ENCODE measurements around the gene PEAR1. TPM values are rescaled to one million over a fixed set of nuclear protein-coding genes. Genes with fewer than 3 reads are reported as not detected.

The PEAR1 gene
- total RNA-seq, 1 donor = 12.1 TPM

GRCh38 chr1:156936191-156936590, 42.7 kb downstream of the PEAR1 start:
- no peak overlapping the region for H3K4me3 ChIP-seq (ENCODE audit: low read depth, low read length)
- TF ChIP-seq CTCF (IDR thresholded peaks at IDR 0.05; ENCODE audit: insufficient read depth, low read depth, low read length) = no peak
- DNase-seq (ENCODE audit: low read depth) = no peak

GRCh38 chr1:156936721-156937220, 43.3 kb downstream of the PEAR1 start:
- no peak overlapping the region for H3K4me3 ChIP-seq (ENCODE audit: low read depth, low read length)
- no peak for DNase-seq (ENCODE audit: low read depth)
- no peak for TF ChIP-seq CTCF (IDR thresholded peaks at IDR 0.05; ENCODE audit: insufficient read depth, low read depth, low read length)

GRCh38 chr1:156937883-156938282, 44.4 kb downstream of the PEAR1 start:
- H3K4me3 ChIP-seq (ENCODE audit: low read depth, low read length) = no peak overlapping the region
- no peak for TF ChIP-seq CTCF (IDR thresholded peaks at IDR 0.05; ENCODE audit: insufficient read depth, low read depth, low read length)
- DNase-seq (ENCODE audit: low read depth) = no peak

GRCh38 chr1:156938813-156939212, 45.3 kb downstream of the PEAR1 start:
- TF ChIP-seq CTCF (IDR thresholded peaks at IDR 0.05; ENCODE audit: insufficient read depth, low read depth, low read length) = no peak
- no peak overlapping the region for H3K4me3 ChIP-seq (ENCODE audit: low read depth, low read length)
- DNase-seq (ENCODE audit: low read depth) = no peak

- no peak for TF ChIP-seq CTCF (IDR thresholded peaks at IDR 0.05; ENCODE audit: insufficient read depth, low read depth, low read length)
- H3K4me3 ChIP-seq (ENCODE audit: low read depth, low read length) = no peak overlapping the region
- DNase-seq (ENCODE audit: low read depth) = no peak
Observed at GRCh38 chr1:156939786-156940334, 46.3 kb downstream of the PEAR1 start.

GRCh38 chr1:156941675-156942074, 48.2 kb downstream of the PEAR1 start:
- DNase-seq (ENCODE audit: low read depth) = no peak
- TF ChIP-seq CTCF (IDR thresholded peaks at IDR 0.05; ENCODE audit: insufficient read depth, low read depth, low read length) = no peak
- no peak overlapping the region for H3K4me3 ChIP-seq (ENCODE audit: low read depth, low read length)

GRCh38 chr1:156942176-156942575, 48.7 kb downstream of the PEAR1 start:
- DNase-seq (ENCODE audit: low read depth) = no peak
- TF ChIP-seq CTCF (IDR thresholded peaks at IDR 0.05; ENCODE audit: insufficient read depth, low read depth, low read length) = no peak
- no peak overlapping the region for H3K4me3 ChIP-seq (ENCODE audit: low read depth, low read length)
